HG03442 (cell line): ENCODE results near the gene SAPCD1.

Source experiments
- ATAC-seq: cut with Tn5 transposase; IDR thresholded peaks from one replicate; pipeline ENCODE4 v1.9.1; 2021; ENCODE audit warnings: mild to moderate bottlenecking, moderate library complexity; ENCODE audit not compliant: unreplicated experiment

SAPCD1 gene

DNA sequence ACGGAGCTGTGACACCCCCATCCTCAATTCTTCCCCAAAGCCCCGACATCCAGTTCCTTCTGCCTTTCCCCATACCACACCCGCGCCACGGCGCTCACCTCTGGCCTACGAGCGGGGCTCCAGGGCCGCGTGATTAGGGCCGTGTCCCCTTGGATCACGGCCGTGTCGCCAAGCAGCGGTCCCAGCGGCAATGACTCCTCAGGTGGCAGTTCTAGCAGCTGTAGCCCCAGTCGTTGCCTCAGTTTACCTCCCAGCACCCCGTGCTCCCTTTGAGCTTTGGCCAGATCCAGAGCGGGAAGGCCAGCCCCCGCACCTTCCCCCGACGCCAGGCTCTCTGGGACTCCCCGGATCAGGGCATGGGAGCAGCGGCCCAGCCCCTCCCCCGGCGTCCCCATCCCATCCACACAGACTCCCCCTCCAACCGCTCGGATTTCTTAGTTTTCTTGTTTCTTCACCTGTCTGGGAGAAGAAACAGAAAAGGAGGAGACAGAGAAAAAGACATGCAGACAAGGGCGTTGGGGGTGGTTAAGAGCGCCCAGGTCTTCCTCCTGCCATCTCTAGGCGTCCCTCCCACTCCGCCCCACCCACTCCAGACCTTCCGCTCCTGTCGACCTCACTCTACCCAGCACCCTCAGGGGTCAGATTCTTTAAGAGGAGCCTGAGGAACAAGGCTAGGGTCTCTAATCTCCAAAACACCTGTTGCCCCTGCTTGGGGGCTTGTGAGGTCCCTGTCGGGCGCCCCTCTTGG is 33.5 kb upstream of the SAPCD1 start, which contains the start of gene DDAH2:
Gene DDAH2 (minus strand): TSS at position 533 of the 748 bp plus-strand sequence. CDS start 138 bp downstream, at position 395.
- no peak for ATAC-seq

DNA sequence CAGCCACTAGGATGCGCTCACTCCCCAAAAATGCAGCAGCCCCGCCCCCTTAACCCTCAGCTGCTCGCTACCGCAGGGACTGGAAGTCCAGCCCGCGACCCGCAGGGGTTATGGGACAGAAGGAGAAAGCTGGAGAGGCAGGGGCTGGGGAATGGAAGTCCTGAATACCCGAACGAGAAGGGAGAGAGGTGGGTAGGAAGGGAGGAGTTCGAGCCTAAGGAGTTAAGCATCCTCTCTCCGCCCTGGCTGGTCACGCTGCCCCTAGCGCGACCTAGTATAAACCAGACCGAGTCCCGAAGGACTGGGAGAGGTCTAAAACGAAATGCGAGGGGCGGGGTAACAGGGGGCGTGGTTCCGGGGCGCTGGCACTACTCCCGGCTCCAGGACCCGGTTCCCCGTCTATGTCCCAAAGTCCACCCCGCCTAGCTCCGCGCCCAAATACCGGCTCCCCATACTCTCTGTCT is 32.9 kb upstream of the SAPCD1 start:
- ATAC-seq, result peak; percentile 39

DNA sequence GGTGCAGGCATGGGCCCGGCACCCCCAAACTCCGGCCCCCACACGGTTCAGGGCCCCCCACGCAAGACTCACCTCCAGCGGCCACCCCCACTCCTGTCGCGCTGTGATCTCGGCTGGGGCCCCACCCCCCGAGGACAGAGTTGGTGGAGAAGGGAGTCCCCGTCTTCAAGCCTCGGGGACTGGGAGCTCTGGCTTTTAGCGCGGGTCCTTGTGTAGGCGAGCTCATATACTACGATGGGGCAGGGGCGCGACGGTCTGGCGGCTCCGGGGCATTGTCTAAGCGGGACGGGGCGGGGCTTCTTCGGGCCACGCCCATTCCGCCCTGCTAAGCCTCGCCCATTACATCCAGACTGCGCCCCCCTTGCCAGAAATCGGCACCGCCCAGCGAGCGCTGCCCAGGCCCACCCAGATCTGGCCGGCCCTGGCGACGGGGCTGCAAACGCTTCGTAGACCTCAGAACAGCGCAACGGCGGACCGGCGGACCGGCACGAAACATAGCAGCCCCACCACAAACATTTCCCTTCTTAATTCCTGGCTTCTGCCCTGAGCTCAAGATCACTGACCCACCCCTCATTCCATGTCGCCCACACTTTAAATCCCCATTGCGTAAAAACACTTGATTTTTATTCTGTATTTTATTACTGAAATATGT is 32.4 kb upstream of the SAPCD1 start:
- ATAC-seq, result no peak

DNA sequence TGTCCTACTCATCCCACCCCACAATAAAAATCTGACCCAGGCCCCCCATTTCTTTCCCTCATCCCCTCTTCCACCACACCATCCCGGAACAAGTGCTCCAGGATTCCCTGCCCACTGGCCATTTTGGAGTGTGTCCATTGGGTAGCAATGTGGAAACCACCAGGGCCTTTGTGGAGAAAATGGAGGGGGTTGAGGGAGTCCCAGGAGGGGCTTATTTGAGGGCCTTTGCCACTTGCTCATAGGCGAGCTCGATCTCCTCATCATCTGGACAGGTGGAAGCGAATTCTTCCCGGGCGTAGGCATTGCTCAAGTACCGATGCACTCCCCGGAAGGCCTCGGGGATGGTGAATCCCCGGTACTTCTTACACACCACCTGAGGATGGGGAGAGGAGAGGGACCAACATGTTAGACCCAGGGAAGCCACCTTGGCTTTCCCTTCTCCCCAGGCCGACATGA is 31.8 kb upstream of the SAPCD1 start:
- ATAC-seq, result no peak

GRCh38 chr6:31732029-31732428 is 30.4 kb upstream of the SAPCD1 start:
- no peak for ATAC-seq

DNA sequence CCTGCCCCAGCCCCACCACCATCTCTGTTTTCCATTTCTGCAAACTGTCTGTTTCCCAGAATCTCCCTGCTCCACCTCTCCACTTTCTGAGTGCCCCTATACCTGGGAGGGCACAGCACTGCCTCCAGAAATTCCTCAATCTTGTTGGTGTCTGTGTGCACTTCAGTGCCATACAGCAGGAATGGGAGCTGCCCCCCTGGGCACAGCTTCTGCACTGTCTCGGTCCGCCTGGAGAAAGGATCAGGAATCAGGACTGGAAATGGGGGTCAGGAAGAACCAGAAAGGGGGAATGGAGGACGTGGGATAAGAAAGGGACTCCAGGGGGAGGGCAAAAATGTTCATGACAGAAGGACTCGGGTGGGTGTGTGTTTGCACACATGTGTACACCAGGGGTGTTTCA is 28.7 kb upstream of the SAPCD1 start:
- ATAC-seq, result no peak

DNA sequence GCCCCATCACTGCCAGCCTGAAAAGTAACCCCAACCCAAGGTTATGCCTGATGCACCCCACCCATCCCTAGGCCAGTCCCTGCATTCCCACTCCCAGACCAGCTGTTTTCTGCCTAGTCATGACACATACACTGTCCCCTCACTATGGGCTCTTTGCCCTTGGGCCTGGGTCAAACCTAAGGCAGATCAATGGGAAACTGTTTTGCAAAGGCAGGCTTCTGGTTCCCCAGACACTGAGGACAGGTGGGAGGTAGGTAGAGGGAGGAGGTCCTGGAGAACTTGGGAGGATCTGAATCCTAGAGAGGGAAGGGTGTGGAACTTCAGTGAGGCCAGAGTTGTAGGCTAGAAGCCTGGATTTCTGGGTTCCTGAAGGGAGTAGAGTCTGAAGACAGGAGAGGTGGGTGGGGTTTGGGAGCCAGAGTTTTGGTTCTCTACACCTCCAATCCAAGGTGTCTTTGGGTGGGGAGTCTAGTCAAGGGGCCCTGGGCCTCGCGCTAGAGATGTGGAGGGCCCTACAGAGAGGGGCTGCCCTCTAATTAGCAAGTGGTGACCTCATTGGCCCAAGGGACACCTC is 28.1 kb upstream of the SAPCD1 start:
- no peak for ATAC-seq

DNA sequence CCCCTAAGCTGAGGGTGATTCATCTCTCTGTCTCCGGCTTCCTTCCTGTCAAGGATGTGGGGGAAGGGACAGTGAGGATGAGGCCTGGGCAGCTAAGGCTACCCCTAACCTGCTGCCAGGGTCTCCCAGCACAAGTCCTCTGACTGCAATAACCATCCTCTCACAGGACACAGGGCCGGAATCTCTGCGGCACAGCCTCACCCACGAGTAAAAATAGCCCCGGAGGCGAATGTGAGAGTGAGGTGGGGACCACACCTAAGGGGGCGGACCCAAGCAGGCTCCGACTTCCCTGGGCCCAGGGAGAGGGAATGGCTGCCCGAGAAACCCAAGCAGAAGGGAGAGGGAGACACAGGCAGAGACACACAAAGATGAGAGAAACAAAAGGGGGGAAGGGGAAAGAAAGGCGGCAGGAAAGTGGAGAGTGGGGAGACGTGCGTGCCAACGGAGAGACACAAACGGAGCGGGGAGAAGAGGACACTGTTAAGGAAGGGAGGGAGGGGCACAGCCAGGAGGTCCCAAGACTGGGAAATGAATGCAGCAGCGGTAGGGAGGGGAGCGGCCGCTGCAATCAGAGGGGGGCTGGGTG is 27.5 kb upstream of the SAPCD1 start:
- ATAC-seq, result no peak

DNA sequence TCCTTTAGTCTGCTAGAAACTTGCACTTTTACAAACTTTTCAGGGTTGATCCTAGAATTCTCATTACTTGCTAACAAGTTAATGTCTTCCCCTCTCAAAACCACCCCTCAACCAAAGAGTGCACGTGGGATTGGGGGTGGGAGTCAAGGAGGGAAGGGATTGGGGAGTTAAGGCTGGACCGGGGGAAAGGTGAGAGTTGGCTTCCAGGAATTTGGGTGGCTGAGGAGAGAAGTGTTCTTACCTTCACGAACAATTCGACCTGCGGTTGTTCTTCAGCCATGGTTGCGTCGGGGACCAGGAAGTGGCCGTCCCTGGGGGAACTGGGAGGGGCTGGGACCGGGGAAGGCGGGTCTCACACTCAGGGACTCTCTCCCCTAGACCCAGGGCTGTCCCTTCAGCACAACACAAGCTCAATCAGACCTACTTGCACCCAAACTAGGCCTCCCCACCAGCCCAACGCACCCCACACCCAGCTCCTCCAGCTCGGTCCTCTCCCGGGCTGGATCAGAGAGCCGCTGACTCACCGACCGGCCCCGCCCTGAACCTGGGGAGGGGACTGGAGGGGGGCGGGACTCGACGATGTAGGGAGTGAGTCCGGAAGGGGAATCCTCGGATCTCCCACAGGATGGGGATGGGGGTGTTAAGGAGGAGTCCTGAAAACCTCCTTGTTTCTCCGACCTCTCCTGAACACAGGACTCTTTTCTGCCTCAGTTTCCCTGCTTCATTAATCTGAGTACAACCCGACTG is 26.3 kb upstream of the SAPCD1 start, which contains the start of gene CLIC1:
Gene CLIC1 (minus strand): TSS at position 510 of the 747 bp plus-strand sequence. CDS start 230 bp downstream, at position 280.
- peak; percentile 24 for ATAC-seq

- ATAC-seq, result no peak
Observed at GRCh38 chr6:31736768-31737314, 25.6 kb upstream of the SAPCD1 start.

GRCh38 chr6:31737315-31737990 is 25.0 kb upstream of the SAPCD1 start:
- no peak for ATAC-seq

DNA sequence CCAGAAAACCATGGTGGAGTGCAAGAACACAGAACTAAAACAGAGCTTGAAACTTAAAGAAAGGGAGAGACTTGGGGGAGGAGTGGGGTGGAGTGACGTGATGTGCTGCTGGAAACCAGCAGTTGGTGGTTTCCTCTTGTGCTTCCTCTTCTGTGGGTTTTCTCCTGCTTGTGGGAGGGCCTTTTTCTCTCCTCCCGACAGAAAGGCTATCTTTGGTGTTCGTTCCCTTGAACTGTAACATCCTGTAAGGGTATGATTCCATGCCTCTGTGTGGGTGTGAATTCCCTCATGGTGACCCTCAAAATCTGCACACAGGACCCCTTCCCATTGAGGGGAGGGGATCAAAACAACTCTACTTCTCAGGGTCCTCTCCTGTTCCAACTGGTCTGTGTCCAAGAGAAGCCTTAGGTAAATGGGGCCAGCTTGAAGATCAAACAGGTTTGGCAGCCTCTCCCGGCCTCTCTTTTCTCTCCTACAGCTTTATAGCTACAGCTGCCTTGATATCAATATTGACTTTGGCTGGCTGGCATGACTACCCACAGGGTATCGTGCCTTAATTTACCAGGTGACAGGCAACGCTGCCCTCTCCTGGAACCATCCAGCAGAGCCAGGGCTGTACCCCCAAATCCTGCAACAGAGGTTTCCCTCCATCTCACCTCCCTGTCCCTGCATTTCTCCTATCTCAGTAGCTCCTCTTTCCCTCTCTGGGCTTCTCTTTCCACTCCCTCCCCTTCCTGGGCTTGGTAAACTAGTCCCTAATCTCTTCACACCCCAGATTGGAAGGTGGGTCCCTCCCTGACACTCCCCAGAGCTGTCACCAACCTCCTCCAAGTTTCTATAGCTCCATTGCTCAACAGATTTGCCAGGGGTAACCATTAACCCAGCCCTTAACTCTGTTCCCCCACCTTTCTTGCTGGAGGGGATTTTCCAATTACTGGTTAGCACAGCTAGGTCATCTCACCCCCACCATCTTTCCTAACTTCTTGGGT is 24.2 kb upstream of the SAPCD1 start:
- no peak for ATAC-seq

- peak; percentile 76 for ATAC-seq
Observed at GRCh38 chr6:31739639-31740396, 22.6 kb upstream of the SAPCD1 start, which contains the start of gene MSH5. MSH5 (plus strand) TSS chr6:31740005; CDS start chr6:31740467, 462 bp downstream.

DNA sequence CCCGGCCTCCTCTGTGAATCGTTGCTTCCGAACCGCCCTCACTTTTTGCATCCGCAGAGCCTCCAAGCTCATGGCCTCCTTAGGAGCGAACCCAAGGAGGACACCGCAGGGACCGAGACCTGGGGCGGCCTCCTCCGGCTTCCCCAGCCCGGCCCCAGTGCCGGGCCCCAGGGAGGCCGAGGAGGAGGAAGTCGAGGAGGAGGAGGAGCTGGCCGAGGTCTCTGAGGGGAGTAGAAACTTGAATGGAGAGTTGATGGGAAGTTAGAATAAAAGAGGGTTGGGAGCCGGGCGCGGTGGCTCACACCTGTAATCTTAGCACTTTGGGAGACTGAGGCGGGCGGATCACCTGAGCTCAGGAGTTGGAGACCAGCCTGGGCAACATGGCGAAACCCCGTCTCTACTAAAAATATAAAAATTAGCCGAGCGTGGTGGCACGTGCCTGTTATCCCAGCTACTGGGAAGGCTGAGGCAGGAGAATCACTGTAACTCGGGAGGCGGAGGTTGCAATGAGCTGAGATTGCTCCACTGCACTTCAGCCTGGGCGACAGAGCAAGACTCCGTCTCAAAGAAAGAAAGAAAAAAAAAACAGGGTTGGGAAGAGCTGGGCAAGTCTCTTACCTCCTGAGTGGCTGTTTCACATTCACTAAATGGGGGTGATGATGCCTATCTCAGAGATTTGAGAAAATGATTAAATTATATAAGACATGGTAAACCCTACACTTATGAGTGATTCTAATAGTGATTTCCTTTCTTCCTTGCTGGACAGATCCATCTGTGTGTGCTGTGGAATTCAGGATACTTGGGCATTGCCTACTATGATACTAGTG is 21.8 kb upstream of the SAPCD1 start:
- ATAC-seq, result no peak

DNA sequence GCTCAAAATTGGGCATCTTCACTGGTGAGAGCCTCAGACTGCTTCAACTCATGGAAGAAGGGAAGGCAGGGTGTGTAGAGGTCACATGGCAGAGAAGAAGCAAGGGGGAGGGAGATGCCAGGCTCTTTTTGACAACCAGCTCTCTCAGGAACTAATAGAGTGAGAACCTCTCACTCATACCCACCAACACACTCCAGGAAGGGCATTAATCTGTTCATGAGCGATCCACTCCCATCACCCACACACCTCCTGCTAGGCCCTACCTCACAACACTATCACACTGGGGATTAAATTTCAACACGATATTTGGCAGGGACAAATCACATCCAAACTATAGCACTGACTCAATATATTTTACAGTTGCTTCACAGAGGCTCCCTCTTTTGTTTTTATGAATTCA is 20.6 kb upstream of the SAPCD1 start:
- no peak for ATAC-seq

DNA sequence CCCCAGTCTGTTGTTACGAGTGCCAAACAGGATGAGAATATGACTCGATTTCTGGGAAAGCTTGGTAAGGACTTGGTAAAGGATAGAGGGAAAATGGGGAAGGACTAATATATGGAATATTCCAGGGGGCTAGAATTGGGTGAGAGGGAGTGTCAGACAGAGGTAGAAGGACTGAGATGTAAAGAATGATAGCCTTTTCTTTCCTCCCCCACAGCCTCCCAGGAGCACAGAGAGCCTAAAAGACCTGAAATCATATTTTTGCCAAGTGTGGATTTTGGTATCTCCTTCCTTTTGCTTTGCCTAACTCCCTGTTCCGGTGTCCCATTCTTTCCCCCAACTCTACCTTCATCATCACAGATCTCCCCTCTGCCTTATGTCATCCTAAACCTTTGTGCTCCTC is 19.6 kb upstream of the SAPCD1 start:
- no peak for ATAC-seq

DNA sequence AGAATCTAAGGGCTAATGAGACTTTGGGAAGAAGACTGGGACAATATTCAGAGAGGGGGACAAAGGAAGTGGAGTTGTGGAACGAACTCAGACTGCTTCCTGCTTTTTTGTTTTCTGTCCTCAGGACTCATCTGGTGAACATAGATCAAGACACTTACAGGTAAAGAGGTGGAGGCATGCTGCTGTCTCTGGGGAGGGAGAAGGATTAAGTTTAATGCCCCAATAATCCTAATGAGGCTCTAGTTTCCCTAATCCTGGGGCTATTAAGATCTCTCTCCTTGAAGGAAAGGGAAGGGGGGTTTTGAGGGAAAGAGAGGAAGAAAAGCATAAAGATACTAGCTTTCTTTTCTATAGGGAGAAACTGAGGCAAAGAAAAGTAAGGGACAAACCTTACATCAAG is 18.0 kb upstream of the SAPCD1 start:
- ATAC-seq, result no peak
